ENCODE measurements around the gene SMIM5. TPM values are rescaled to one million over a fixed set of nuclear protein-coding genes. Genes with fewer than 3 reads are reported as not detected.

The SMIM5 gene
- total RNA-seq, 1 experiment from 2014 or later, result 0.05 TPM

GRCh38 chr17:75685499-75685898, 52.3 kb downstream of the SMIM5 start:
- no peak for DNase-seq (ENCODE audit: low read depth in 1 of 2, low spot score in 2 of 2)
- Histone ChIP-seq H3K9me3 (replicated peaks) (no peaks in the 10 kb centered on the region), H3K36me3 (peaks cover 74% of the 10 kb centered on the region), H3K27me3 (replicated peaks) (no peaks in the 10 kb centered on the region), H3K27ac (no peak overlapping the region), H3K4me3 (no peak overlapping the region), H3K4me1 (replicated peaks) (peaks cover 44% of the 10 kb centered on the region)

GRCh38 chr17:75688209-75688825, 55.1 kb downstream of the SMIM5 start:
- Histone ChIP-seq H3K4me1 (replicated peaks) (peaks cover 62% of the 10 kb centered on the region), H3K27me3 (replicated peaks) (no peaks in the 10 kb centered on the region), H3K27ac (no peak overlapping the region), H3K9me3 (replicated peaks) (no peaks in the 10 kb centered on the region), H3K4me3 (no peak overlapping the region), H3K36me3 (peaks cover 84% of the 10 kb centered on the region)
- DNase-seq (ENCODE audit: low read depth in 1 of 2, low spot score in 2 of 2), result no peak

GRCh38 chr17:75689441-75689873, 56.2 kb downstream of the SMIM5 start:
- H3K27ac ChIP-seq, result no peak overlapping the region
- H3K9me3 ChIP-seq (replicated peaks), result no peaks in the 10 kb centered on the region
- DNase-seq (ENCODE audit: low read depth in 1 of 2, low spot score in 2 of 2), result no peak
- H3K4me3 ChIP-seq, result no peak overlapping the region
- H3K27me3 ChIP-seq (replicated peaks), result no peaks in the 10 kb centered on the region
- H3K4me1 ChIP-seq (replicated peaks), result peaks cover 62% of the 10 kb centered on the region
- peaks cover 83% of the 10 kb centered on the region for H3K36me3 ChIP-seq

Other genes starting within 250 kb of the SMIM5 start
- gene GRB2, start 227.8 kb upstream of the SMIM5 start, total RNA-seq (2014; rRNA removed; shearing (Covaris generic)), result 200 and 449 TPM in 2 replicates
- gene TMEM94, start 176.8 kb upstream of the SMIM5 start, total RNA-seq (2014; rRNA removed; shearing (Covaris generic)), result 62.9 and 109 TPM in 2 replicates
- gene CASKIN2, start 117.9 kb upstream of the SMIM5 start, total RNA-seq (2014; rRNA removed; shearing (Covaris generic)), result 14.2 and 19.7 TPM in 2 replicates
- gene TSEN54, start 116.9 kb upstream of the SMIM5 start, total RNA-seq (2014; rRNA removed; shearing (Covaris generic)), result 54.0 and 78.4 TPM in 2 replicates
- gene LLGL2, start 107.7 kb upstream of the SMIM5 start, total RNA-seq (2014; rRNA removed; shearing (Covaris generic)), result 5.8 and 6.6 TPM in 2 replicates
- gene MYO15B, start 45.6 kb upstream of the SMIM5 start, total RNA-seq (2014; rRNA removed; shearing (Covaris generic)), result 0.03 TPM in 1 of 2 replicates, not detected in the other
- gene RECQL5, start 33.7 kb downstream of the SMIM5 start, total RNA-seq (2014; rRNA removed; shearing (Covaris generic)), result 15.7 and 19.5 TPM in 2 replicates
- gene SAP30BP, start 33.9 kb downstream of the SMIM5 start, total RNA-seq (2014; rRNA removed; shearing (Covaris generic)), result 90.5 and 208 TPM in 2 replicates
- gene ITGB4, start 88.0 kb downstream of the SMIM5 start, total RNA-seq (2014; rRNA removed; shearing (Covaris generic)), result not detected in 2 replicates
- 50.5 and 50.6 TPM in 2 replicates for gene GALK1, start 131.8 kb downstream of the SMIM5 start, total RNA-seq (2014; rRNA removed; shearing (Covaris generic))
- gene UNK, start 151.4 kb downstream of the SMIM5 start, total RNA-seq (2014; rRNA removed; shearing (Covaris generic)), result 28.8 and 42.8 TPM in 2 replicates
- gene UNC13D, start 211.0 kb downstream of the SMIM5 start, total RNA-seq (2014; rRNA removed; shearing (Covaris generic)), result not detected in 2 replicates
- 22.6 and 28.8 TPM in 2 replicates for gene WBP2, start 221.9 kb downstream of the SMIM5 start, total RNA-seq (2014; rRNA removed; shearing (Covaris generic))
- gene TRIM47, start 245.1 kb downstream of the SMIM5 start, total RNA-seq (2014; rRNA removed; shearing (Covaris generic)), result 11.9 and 17.5 TPM in 2 replicates

All from SJSA1 (cell line).